GM12878 (cell line): ENCODE data around the gene CNTNAP2. TPM values are rescaled to one million over a fixed set of nuclear protein-coding genes. Genes with fewer than 3 reads are reported as not detected.

Experiments
- ASH2L ChIP-seq: fragments of 300-600, 200-600 bp; sonication (generic); IDR thresholded peaks from 2 replicates; pipeline ENCODE4 v1.6.1; 2017; ENCODE audit warnings: low read depth, mild to moderate bottlenecking, borderline replicate concordance
- ATF3 ChIP-seq: IDR thresholded peaks from 2 replicates; pipeline ENCODE4 v1.6.1; 2011; ENCODE audit warnings: low read depth, mild to moderate bottlenecking, low read length, moderate library complexity, borderline replicate concordance; ENCODE audit errors: extremely low read depth
- BACH1 ChIP-seq: fragments of 450-650 bp; IDR thresholded peaks from 2 replicates; pipeline ENCODE4 v1.6.1; 2017; ENCODE audit warnings: mild to moderate bottlenecking, borderline replicate concordance
- E4F1 ChIP-seq: fragments of 450-650 bp; IDR thresholded peaks from 2 replicates; pipeline ENCODE4 v1.6.1; 2018; ENCODE audit warnings: borderline replicate concordance, mild to moderate bottlenecking; ENCODE audit not compliant: partially characterized antibody
- GATAD2B ChIP-seq: fragments of 450-650 bp; conservative IDR thresholded peaks from 2 replicates; pipeline ENCODE4 v1.6.1; 2017; ENCODE audit warnings: low read depth, mild to moderate bottlenecking, moderate library complexity
- KLF5 ChIP-seq: fragments of 450-650 bp; IDR thresholded peaks from 2 replicates; pipeline ENCODE4 v1.6.1; 2014; ENCODE audit warnings: mild to moderate bottlenecking; ENCODE audit not compliant: partially characterized antibody
- NKRF ChIP-seq: fragments of 450-650 bp; conservative IDR thresholded peaks from 2 replicates; pipeline ENCODE4 v1.6.1; 2017; ENCODE audit warnings: mild to moderate bottlenecking, moderate library complexity
- NRF1 ChIP-seq: conservative IDR thresholded peaks from 2 replicates; pipeline ENCODE4 v1.6.1; 2011; ENCODE audit warnings: mild to moderate bottlenecking, low read depth, low read length, improper control_type of control experiment
- PKNOX1 ChIP-seq: fragments of 450-650 bp; IDR thresholded peaks from 2 replicates; pipeline ENCODE4 v1.6.1; 2016; ENCODE audit warnings: mild to moderate bottlenecking
- RAD21 ChIP-seq: IDR thresholded peaks from 2 replicates; pipeline ENCODE4 v1.6.1; 2011; ENCODE audit warnings: mild to moderate bottlenecking, low read depth, low read length, moderate library complexity; ENCODE audit not compliant: insufficient read depth
- RB1 ChIP-seq: fragments of 450-650 bp; formaldehyde crosslinking; IDR thresholded peaks from 2 replicates; pipeline ENCODE4 v1.6.1; 2017; ENCODE audit warnings: mild to moderate bottlenecking, borderline replicate concordance
- RBBP5 ChIP-seq: fragments of 200-600 bp; sonication (generic); conservative IDR thresholded peaks from 2 replicates; pipeline ENCODE4 v1.6.1; 2016
- SMC3 ChIP-seq: IDR thresholded peaks from 2 replicates; pipeline ENCODE4 v1.6.1; 2011; ENCODE audit warnings: low read length, improper control_type of control experiment, borderline replicate concordance
- SPI1 ChIP-seq: IDR thresholded peaks from 2 replicates; pipeline ENCODE4 v1.6.1; 2011; ENCODE audit warnings: low read depth, mild to moderate bottlenecking, low read length, moderate library complexity, borderline replicate concordance; ENCODE audit not compliant: insufficient read depth
- ZNF24 ChIP-seq: fragments of 450-650 bp; IDR thresholded peaks from 2 replicates; pipeline ENCODE4 v1.6.1; 2017; ENCODE audit warnings: antibody characterized with exemption, mild to moderate bottlenecking
- ZNF622 ChIP-seq: fragments of 450-650 bp; IDR thresholded peaks from 2 replicates; pipeline ENCODE4 v1.6.1; 2017; ENCODE audit warnings: mild to moderate bottlenecking, inconsistent platforms
- ZZZ3 ChIP-seq: IDR thresholded peaks from 2 replicates; pipeline ENCODE4 v1.6.1; 2011; ENCODE audit warnings: low read depth; ENCODE audit not compliant: control insufficient read depth, insufficient read length
- polyA plus RNA-seq, 11 experiments: library from polyadenylated mRNA; depleted of rRNA in 4 of 11; unstranded in 6 of 11; stranded (reverse) in 5 of 11; fragments of >200 nt; fragmentation: Nextera tagmentation in 4 of 11; fragmentation: Illumina TruSeq in 1 of 11; extraction: Ambion mirVana in 4 of 11; extraction: Trizol in 1 of 11; gene quantifications; 1 replicate in 1 of 11; 2 replicates in 10 of 11; pipeline versions ENCODE4 v1.2.1 to v1.2.3, GENCODE V29; 2011 to 2016; ENCODE audit warnings: inconsistent platforms in 2 of 11, missing spikeins in 2 of 11, low read depth in 1 of 11
- total RNA-seq, 4 experiments: library from RNA; depleted of rRNA in 3 of 4; stranded (reverse); fragments of >200 nt in 3 of 4; fragmentation: Illumina TruSeq in 1 of 4; extraction: Trizol in 1 of 4; gene quantifications; 2 replicates each; pipeline versions ENCODE4 v1.2.1 to v1.2.3, GENCODE V29; 2013 to 2021

Gene CNTNAP2
- total and polyA plus RNA-seq, 10 of the 15 experiments (the other 5 are each of a cell fraction or from before 2014, with no cell fraction given): 0.03 to 0.08 (median 0.03) TPM; not detected in 7

- TF ChIP-seq SMC3 (no peak), NKRF (no peak), E4F1 (no peak), SPI1 (no peak), ZNF24 (no peak), BACH1 (no peak), KLF5 (no peak), RAD21 (no peak), ASH2L (no peak), NRF1 (no peak), PKNOX1 (no peak), RBBP5 (no peak), GATAD2B (no peak), ZNF622 (no peak), ZZZ3 (no peak), ATF3 (no peak), RB1 (no peak)
Observed at GRCh38 chr7:147805996-147806576, 1689.5 kb downstream of the CNTNAP2 start (continued).
